Neutrophil (primary cell): ENCODE results near the gene ANO2.

Source experiments
- H3K27ac ChIP-seq: fragments of 200-600 bp; sonication (generic); 2 replicates; pipeline ENCODE4 v1.5.1; 2016; ENCODE audit warnings: mild to moderate bottlenecking, moderate library complexity
- H3K27me3 ChIP-seq: fragments of 200-600 bp; sonication (generic); 2 replicates; pipeline ENCODE4 v1.6.0; 2016; ENCODE audit warnings: mild to moderate bottlenecking
- H3K36me3 ChIP-seq: fragments of 200-600 bp; sonication (generic); 2 replicates; pipeline ENCODE4 v1.5.1; 2017
- H3K4me1 ChIP-seq, 2 experiments: fragments of 200-600 bp in 1 of 2; sonication (generic) in 1 of 2; 1 replicate in 1 of 2; 2 replicates in 1 of 2; pipeline versions ENCODE4 v1.5.1 to v1.6.1; 2013 to 2016; ENCODE audit warnings: low read depth in 1 of 2, low read length in 1 of 2, mild to moderate bottlenecking in 1 of 2, moderate library complexity in 1 of 2; ENCODE audit not compliant: control insufficient read depth in 1 of 2, insufficient read depth in 1 of 2
- H3K4me3 ChIP-seq, 2 experiments: fragments of 200-600 bp in 1 of 2; sonication (generic) in 1 of 2; 1 replicate in 1 of 2; 2 replicates in 1 of 2; pipeline ENCODE4 v1.5.1; 2013 to 2016; ENCODE audit warnings: low read depth in 1 of 2, low read length in 1 of 2, mild to moderate bottlenecking in 1 of 2, moderate library complexity in 1 of 2
- H3K9me3 ChIP-seq: fragments of 200-600 bp; sonication (generic); 2 replicates; pipeline ENCODE4 v1.5.1; 2016
- TF ChIP-seq, protein P1 (sequence below): fragments of 200-600 bp; sonication (generic); IDR thresholded peaks from 2 replicates; pipeline ENCODE4 v1.5.1; 2016; ENCODE audit warnings: antibody characterized with exemption

The ANO2 gene

DNA sequence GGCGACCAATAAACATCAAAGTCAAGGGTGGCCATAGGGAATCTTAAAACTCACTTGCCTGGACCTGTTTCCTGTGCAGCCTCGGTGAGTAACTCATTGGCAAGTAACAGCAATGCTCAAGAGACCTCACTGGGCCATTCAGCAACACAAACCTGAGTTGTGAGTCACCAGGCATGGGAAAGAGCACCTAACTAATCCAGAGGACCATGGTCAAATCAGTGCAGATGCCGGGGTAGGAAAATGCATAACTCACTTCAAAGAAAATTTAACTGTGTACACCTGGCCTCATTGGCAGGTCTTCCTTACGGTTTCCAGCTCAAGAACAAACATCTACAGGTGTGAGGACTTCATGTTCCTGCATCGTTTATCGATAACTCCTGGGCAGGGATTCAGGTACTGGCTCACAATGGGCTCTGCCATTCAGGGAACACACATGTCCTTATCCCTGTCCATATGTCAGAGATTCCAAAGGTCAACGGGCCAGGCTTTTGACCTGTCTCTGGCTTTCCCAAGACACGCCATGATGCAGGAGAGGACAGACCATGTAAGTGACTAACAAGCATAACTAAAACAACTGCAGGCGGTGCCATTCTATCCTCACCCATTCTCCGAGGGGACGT is 211.8 kb downstream of the ANO2 start:
- TF ChIP-seq, protein P1, sequence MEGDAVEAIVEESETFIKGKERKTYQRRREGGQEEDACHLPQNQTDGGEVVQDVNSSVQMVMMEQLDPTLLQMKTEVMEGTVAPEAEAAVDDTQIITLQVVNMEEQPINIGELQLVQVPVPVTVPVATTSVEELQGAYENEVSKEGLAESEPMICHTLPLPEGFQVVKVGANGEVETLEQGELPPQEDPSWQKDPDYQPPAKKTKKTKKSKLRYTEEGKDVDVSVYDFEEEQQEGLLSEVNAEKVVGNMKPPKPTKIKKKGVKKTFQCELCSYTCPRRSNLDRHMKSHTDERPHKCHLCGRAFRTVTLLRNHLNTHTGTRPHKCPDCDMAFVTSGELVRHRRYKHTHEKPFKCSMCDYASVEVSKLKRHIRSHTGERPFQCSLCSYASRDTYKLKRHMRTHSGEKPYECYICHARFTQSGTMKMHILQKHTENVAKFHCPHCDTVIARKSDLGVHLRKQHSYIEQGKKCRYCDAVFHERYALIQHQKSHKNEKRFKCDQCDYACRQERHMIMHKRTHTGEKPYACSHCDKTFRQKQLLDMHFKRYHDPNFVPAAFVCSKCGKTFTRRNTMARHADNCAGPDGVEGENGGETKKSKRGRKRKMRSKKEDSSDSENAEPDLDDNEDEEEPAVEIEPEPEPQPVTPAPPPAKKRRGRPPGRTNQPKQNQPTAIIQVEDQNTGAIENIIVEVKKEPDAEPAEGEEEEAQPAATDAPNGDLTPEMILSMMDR = no peak
- Histone ChIP-seq H3K9me3 (no peaks in the 10 kb centered on the region), H3K4me3 (no peak overlapping the region), H3K36me3 (no peaks in the 10 kb centered on the region), H3K27ac (no peak overlapping the region), H3K27me3 (no peaks in the 10 kb centered on the region), H3K4me1 (no peaks in the 10 kb centered on the region)

DNA sequence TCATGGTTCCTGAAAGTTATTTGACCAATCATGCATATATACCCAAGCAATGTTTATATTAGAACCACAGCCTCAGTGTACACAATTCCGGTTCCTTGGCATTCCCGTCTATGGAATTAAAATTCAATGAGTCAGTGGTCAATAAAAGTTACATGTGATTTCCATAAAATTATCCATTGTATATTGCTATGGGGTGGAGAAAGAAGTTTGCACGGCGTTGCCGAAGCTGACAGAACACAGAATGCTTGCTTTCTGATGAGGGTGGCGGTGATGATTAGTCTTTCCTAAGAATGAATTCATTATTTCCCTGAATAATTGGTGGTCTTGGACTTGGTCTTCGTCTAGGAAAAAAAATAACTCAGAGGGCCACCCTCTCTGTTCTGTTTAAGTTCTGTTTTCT is 214.1 kb downstream of the ANO2 start:
- TF ChIP-seq, protein P1 = no peak
- H3K27ac ChIP-seq = no peak overlapping the region
- no peak overlapping the region for H3K4me3 ChIP-seq
- no peaks in the 10 kb centered on the region for H3K9me3 ChIP-seq
- no peaks in the 10 kb centered on the region for H3K36me3 ChIP-seq
- no peaks in the 10 kb centered on the region for H3K27me3 ChIP-seq
- no peaks in the 10 kb centered on the region for H3K4me1 ChIP-seq

DNA sequence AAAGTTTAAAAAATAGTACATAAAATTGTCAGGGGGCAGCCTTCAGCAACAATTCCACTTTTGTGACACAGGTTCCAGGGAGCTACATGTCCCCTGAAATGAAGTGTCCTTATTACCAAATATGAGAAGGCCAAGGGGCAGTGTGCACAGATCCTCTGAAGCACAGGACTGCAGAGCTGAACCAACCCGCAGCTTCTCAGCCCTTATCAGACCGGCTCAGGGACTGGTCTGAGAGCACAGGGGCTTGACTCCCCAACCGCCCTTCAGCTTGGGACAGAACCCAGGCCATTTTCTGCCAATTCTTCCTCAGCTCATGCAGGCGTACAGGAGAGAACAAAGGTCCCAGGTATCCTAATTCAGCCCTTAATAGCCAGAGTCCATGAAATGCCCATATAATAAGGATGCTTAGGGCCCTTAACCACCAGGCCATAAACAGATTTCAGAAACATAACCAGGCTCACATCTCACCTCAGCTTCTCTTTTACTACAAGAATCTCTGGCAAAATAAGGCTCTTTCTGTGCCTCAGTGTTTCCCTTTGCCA is 221.3 kb downstream of the ANO2 start:
- Histone ChIP-seq H3K27ac (no peak overlapping the region), H3K36me3 (no peaks in the 10 kb centered on the region), H3K27me3 (peaks cover 52% of the 10 kb centered on the region), H3K4me1 (no peaks in the 10 kb centered on the region), H3K9me3 (no peaks in the 10 kb centered on the region), H3K4me3 (no peak overlapping the region)
- TF ChIP-seq, protein P1 = no peak

DNA sequence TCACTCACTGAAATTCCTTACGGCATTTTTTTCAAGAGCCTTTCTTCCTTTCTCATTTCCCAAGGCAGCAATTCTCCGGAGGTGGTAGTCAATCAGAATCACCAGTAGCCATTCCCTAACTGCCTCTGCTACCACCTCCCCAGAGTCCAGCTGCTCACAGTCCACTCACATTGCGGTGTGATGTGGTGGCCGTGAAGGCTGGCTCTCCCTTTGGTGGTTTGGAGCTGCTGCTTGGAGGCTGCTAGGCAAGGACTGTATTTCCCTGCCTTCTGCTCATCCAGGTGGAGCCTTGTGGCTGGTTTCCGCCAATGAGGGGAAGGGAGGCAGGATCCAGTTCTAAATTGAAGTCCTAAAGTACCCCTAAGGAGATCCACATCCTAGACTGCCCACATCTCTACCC is 222.0 kb downstream of the ANO2 start:
- no peak overlapping the region for H3K4me3 ChIP-seq
- H3K36me3 ChIP-seq = no peaks in the 10 kb centered on the region
- H3K9me3 ChIP-seq = no peaks in the 10 kb centered on the region
- H3K27me3 ChIP-seq = peaks cover 59% of the 10 kb centered on the region
- H3K4me1 ChIP-seq = no peaks in the 10 kb centered on the region
- H3K27ac ChIP-seq = no peak overlapping the region
- TF ChIP-seq, protein P1 = no peak

DNA sequence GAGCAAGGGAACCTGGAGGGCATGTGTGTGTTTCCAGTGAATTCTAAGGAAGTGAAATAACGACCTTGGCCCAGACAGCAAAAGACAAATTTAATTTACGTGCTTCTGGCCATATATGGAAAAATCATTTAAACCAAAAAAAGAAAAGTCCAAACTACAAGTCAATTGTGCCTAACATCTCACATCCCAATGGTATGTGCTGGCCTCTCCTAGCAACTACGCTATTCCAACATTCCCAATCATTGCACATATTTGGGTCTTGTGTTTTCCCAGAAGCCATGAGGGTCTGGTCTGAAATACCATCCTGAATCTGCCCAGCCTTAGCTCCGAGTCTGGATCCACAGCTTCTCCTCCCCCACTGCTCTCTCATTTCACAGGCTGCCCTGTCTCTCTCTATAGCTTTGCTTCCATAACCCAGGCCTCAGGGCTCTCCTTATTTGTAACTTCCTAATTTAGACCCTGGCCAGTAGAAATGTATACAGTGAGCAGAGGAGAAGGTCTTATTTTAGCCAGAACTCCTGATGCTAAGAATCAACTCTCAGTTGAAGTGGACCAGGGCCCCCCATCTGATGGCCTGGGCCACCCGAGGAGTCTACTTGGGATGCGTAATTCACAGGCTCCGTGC is 224.6 kb downstream of the ANO2 start:
- Histone ChIP-seq H3K4me1 (no peaks in the 10 kb centered on the region), H3K36me3 (no peaks in the 10 kb centered on the region), H3K9me3 (no peaks in the 10 kb centered on the region), H3K27ac (no peak overlapping the region), H3K27me3 (peaks cover 59% of the 10 kb centered on the region), H3K4me3 (no peak overlapping the region)
- TF ChIP-seq, protein P1 = no peak
